IPS-15b (cell line): ENCODE data around the gene C1RL.
"Not testable (repeated sequence)": the region's sequence is repeated elsewhere in the genome, so short reads cannot be mapped to it uniquely, and the experiment has no call there.

ENCODE experiments used
- H3K27me3 ChIP-seq: one replicate; pipeline ENCODE4 v1.6.1; 2013; ENCODE audit warnings: low read length; ENCODE audit not compliant: control insufficient read depth, insufficient read depth
- H3K36me3 ChIP-seq: one replicate; pipeline ENCODE4 v1.6.1; 2013; ENCODE audit warnings: low read length; ENCODE audit not compliant: control insufficient read depth, insufficient read depth
- H3K4me1 ChIP-seq: one replicate; pipeline ENCODE4 v1.6.1; 2013; ENCODE audit warnings: mild to moderate bottlenecking, low read length; ENCODE audit not compliant: control insufficient read depth, insufficient read depth
- H3K4me3 ChIP-seq: one replicate; pipeline ENCODE4 v1.5.1; 2013; ENCODE audit warnings: low read depth, low read length
- H3K9ac ChIP-seq: one replicate; pipeline ENCODE4 v1.6.1; 2013; ENCODE audit warnings: low read depth, mild to moderate bottlenecking, low read length
- H3K9me3 ChIP-seq: one replicate; pipeline ENCODE4 v1.6.1; 2013; ENCODE audit warnings: mild to moderate bottlenecking, low read length; ENCODE audit not compliant: control insufficient read depth, insufficient read depth

The C1RL gene

GRCh38 chr12:7109572-7109920 is 532 bp upstream of the C1RL start:
- Histone ChIP-seq H3K9me3 (no peaks in the 10 kb centered on the region), H3K4me3 (peak overlapping the region; percentile 85), H3K4me1 (peaks cover 3% of the 10 kb centered on the region), H3K9ac (no peak overlapping the region), H3K27me3 (no peaks in the 10 kb centered on the region), H3K36me3 (no peaks in the 10 kb centered on the region)

- Histone ChIP-seq H3K36me3 (peaks cover 3% of the 10 kb centered on the region), H3K9ac (peak overlapping the region; percentile 68), H3K27me3 (no peaks in the 10 kb centered on the region), H3K4me3 (peak overlapping the region; percentile 85), H3K4me1 (peaks cover 3% of the 10 kb centered on the region), H3K9me3 (no peaks in the 10 kb centered on the region)
Observed at GRCh38 chr12:7108003-7108795, 815 bp downstream of the C1RL start.

- H3K4me3 ChIP-seq = peak overlapping the region; percentile 85
- H3K4me1 ChIP-seq = peaks cover 3% of the 10 kb centered on the region
- no peaks in the 10 kb centered on the region for H3K9me3 ChIP-seq
- H3K9ac ChIP-seq = peak overlapping the region; percentile 68
- H3K36me3 ChIP-seq = peaks cover 3% of the 10 kb centered on the region
- no peaks in the 10 kb centered on the region for H3K27me3 ChIP-seq
Observed at GRCh38 chr12:7107636-7108002, 1.4 kb downstream of the C1RL start.

- H3K36me3 ChIP-seq, H3K9me3 ChIP-seq, H3K9ac ChIP-seq, H3K27me3 ChIP-seq, H3K4me3 ChIP-seq, H3K4me1 ChIP-seq: not testable (repeated sequence)
Observed at GRCh38 chr12:7107181-7107580, 1.8 kb downstream of the C1RL start.

GRCh38 chr12:7106082-7106481 is 2.9 kb downstream of the C1RL start:
- H3K27me3 ChIP-seq = no peaks in the 10 kb centered on the region
- H3K4me3 ChIP-seq = no peak overlapping the region
- H3K4me1 ChIP-seq = peaks cover 3% of the 10 kb centered on the region
- no peaks in the 10 kb centered on the region for H3K9me3 ChIP-seq
- peaks cover 3% of the 10 kb centered on the region for H3K36me3 ChIP-seq
- no peak overlapping the region for H3K9ac ChIP-seq

- no peaks in the 10 kb centered on the region for H3K27me3 ChIP-seq
Observed at GRCh38 chr12:7103837-7104584, 5.0 kb downstream of the C1RL start.

GRCh38 chr12:7102582-7102981 is 6.4 kb downstream of the C1RL start:
- no peak overlapping the region for H3K4me3 ChIP-seq
- H3K36me3 ChIP-seq = peaks cover 10% of the 10 kb centered on the region

More at GRCh38 chr12:7103837-7104584, 5.0 kb downstream of the C1RL start:
- Histone ChIP-seq H3K4me1 (no peaks in the 10 kb centered on the region), H3K9me3 (no peaks in the 10 kb centered on the region), H3K4me3 (no peak overlapping the region), H3K36me3 (peaks cover 10% of the 10 kb centered on the region), H3K9ac (no peak overlapping the region)

GRCh38 chr12:7101694-7102131 is 7.3 kb downstream of the C1RL start:
- no peak overlapping the region for H3K4me3 ChIP-seq
- H3K9ac ChIP-seq = no peak overlapping the region
- no peaks in the 10 kb centered on the region for H3K27me3 ChIP-seq
- no peaks in the 10 kb centered on the region for H3K4me1 ChIP-seq
- H3K9me3 ChIP-seq = no peaks in the 10 kb centered on the region
- peaks cover 10% of the 10 kb centered on the region for H3K36me3 ChIP-seq

More at GRCh38 chr12:7102582-7102981, 6.4 kb downstream of the C1RL start:
- no peaks in the 10 kb centered on the region for H3K27me3 ChIP-seq
- no peak overlapping the region for H3K9ac ChIP-seq
- no peaks in the 10 kb centered on the region for H3K4me1 ChIP-seq
- H3K9me3 ChIP-seq = no peaks in the 10 kb centered on the region

GRCh38 chr12:7101047-7101693 is 7.8 kb downstream of the C1RL start:
- Histone ChIP-seq H3K9ac (no peak overlapping the region), H3K4me3 (no peak overlapping the region), H3K27me3 (no peaks in the 10 kb centered on the region), H3K9me3 (no peaks in the 10 kb centered on the region), H3K4me1 (no peaks in the 10 kb centered on the region), H3K36me3 (peaks cover 10% of the 10 kb centered on the region)

GRCh38 chr12:7100239-7100638 is 8.8 kb downstream of the C1RL start:
- peaks cover 6% of the 10 kb centered on the region for H3K4me1 ChIP-seq
- no peaks in the 10 kb centered on the region for H3K9me3 ChIP-seq
- H3K9ac ChIP-seq = no peak overlapping the region
- no peak overlapping the region for H3K4me3 ChIP-seq
- H3K27me3 ChIP-seq = no peaks in the 10 kb centered on the region
- H3K36me3 ChIP-seq = peaks cover 10% of the 10 kb centered on the region

GRCh38 chr12:7099290-7099996 is 9.6 kb downstream of the C1RL start:
- H3K27me3 ChIP-seq = no peaks in the 10 kb centered on the region
- H3K9me3 ChIP-seq = no peaks in the 10 kb centered on the region
- peaks cover 6% of the 10 kb centered on the region for H3K4me1 ChIP-seq
- H3K9ac ChIP-seq = no peak overlapping the region
- peaks cover 9% of the 10 kb centered on the region for H3K36me3 ChIP-seq
- H3K4me3 ChIP-seq = no peak overlapping the region
